MM.1S (cell line): ENCODE data around the gene MED13L.

Source experiments
- DNase-seq: peaks from one replicate; pipeline ENCODE4 v3.0.0-alpha.2; 2015
- H2AFZ ChIP-seq: fragments of 300-600 bp; sonication (generic); 2 replicates; pipeline ENCODE4 v1.6.0; 2016; ENCODE audit warnings: antibody characterized with exemption, low read length
- H3F3A ChIP-seq: fragments of 300-600 bp; sonication (generic); 2 replicates; pipeline ENCODE4 v1.6.1; 2016; ENCODE audit warnings: mild to moderate bottlenecking, antibody characterized with exemption, low read length, moderate library complexity, mixed read lengths; ENCODE audit not compliant: insufficient read depth
- H3K27ac ChIP-seq: fragments of 300-600 bp; sonication (generic); 2 replicates; pipeline ENCODE4 v1.5.1; 2016; ENCODE audit warnings: mild to moderate bottlenecking, low read length
- H3K27me3 ChIP-seq: fragments of 300-600 bp; sonication (generic); replicated peaks from 2 replicates; pipeline ENCODE4 v1.6.0; 2016; ENCODE audit warnings: low read length; ENCODE audit not compliant: insufficient read depth
- H3K36me3 ChIP-seq: fragments of 300-600 bp; sonication (generic); replicated peaks from 2 replicates; pipeline ENCODE4 v1.6.1; 2016; ENCODE audit warnings: mild to moderate bottlenecking, low read length, mixed read lengths; ENCODE audit not compliant: insufficient read depth
- H3K4me1 ChIP-seq: fragments of 300-600 bp; sonication (generic); 2 replicates; pipeline ENCODE4 v1.6.1; 2016; ENCODE audit warnings: low read length, mixed read lengths
- H3K4me2 ChIP-seq: fragments of 300-600 bp; sonication (generic); 2 replicates; pipeline ENCODE4 v1.6.0; 2016; ENCODE audit warnings: low read depth, low read length
- H3K4me3 ChIP-seq: fragments of 300-600 bp; sonication (generic); 2 replicates; pipeline ENCODE4 v1.5.1; 2016; ENCODE audit warnings: low read length, mixed read lengths
- H3K79me2 ChIP-seq: fragments of 300-600 bp; sonication (generic); 2 replicates; pipeline ENCODE4 v1.6.1; 2016; ENCODE audit warnings: mixed run types, low read length, mixed read lengths
- H3K9ac ChIP-seq: fragments of 300-600 bp; sonication (generic); 2 replicates; pipeline ENCODE4 v1.6.1; 2016; ENCODE audit warnings: low read length, mixed read lengths
- H3K9me2 ChIP-seq: fragments of 300-600 bp; sonication (generic); replicated peaks from 2 replicates; pipeline ENCODE4 v1.6.1; 2016; ENCODE audit warnings: mild to moderate bottlenecking, low read length, mixed read lengths; ENCODE audit not compliant: insufficient read depth
- H3K9me3 ChIP-seq: fragments of 300-600 bp; sonication (generic); replicated peaks from 2 replicates; pipeline ENCODE4 v1.6.1; 2016; ENCODE audit warnings: mild to moderate bottlenecking, low read length, mixed read lengths; ENCODE audit not compliant: insufficient read depth
- H4K20me1 ChIP-seq: fragments of 300-600 bp; sonication (generic); 2 replicates; pipeline ENCODE4 v1.6.1; 2016; ENCODE audit warnings: mild to moderate bottlenecking, low read length, moderate library complexity, mixed read lengths; ENCODE audit not compliant: insufficient read depth
- EZH2 ChIP-seq: fragments of 300-600 bp; sonication (generic); optimal IDR thresholded peaks from 2 replicates; pipeline ENCODE3; 2017; ENCODE audit warnings: low read depth, mild to moderate bottlenecking, antibody characterized with exemption, low read length, mixed read lengths
- EZH2phosphoT487 ChIP-seq: fragments of 300-600 bp; sonication (generic); IDR thresholded peaks from 2 replicates; pipeline ENCODE4 v1.6.1; 2018; ENCODE audit warnings: antibody characterized with exemption, low read length
- TF ChIP-seq, protein P1 (sequence below): fragments of 300-600 bp; sonication (generic); IDR thresholded peaks from 2 replicates; pipeline ENCODE4 v1.5.1; 2016; ENCODE audit warnings: antibody characterized with exemption, low read length, mixed read lengths

Gene MED13L

DNA sequence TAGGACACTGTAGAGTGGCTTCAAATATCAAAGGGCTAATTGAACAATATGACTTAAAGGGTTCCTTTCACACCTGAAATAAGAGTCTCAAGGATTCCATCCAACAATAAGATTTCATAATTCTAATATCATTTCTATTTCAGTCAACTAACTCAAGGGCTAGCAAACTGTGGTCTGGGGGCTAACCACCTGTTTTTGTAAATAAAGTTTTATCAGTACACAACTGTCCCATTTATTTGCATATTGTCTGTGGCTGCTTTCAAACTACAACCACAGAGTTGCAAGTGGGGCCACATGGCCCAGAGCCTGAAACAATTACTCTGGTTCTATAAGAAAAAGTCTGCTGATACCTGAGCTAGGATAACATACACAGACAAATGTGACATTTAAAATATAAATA is 29.1 kb downstream of the MED13L start:
- Histone ChIP-seq H3F3A (no peaks in the 10 kb centered on the region), H3K4me2 (no peak overlapping the region), H3K4me3 (no peak overlapping the region), H3K36me3 (no peaks in the 10 kb centered on the region), H3K9me3 (no peaks in the 10 kb centered on the region), H3K27ac (no peak overlapping the region), H2AFZ (no peak overlapping the region), H3K4me1 (peaks cover 10% of the 10 kb centered on the region; the same call in 1 of the 2 replicates), H3K27me3 (no peaks in the 10 kb centered on the region), H3K9me2 (no peaks in the 10 kb centered on the region), H4K20me1 (peaks cover 38% of the 10 kb centered on the region), H3K79me2 (peaks cover 94% of the 10 kb centered on the region), H3K9ac (no peak overlapping the region)
- TF ChIP-seq, protein P1, sequence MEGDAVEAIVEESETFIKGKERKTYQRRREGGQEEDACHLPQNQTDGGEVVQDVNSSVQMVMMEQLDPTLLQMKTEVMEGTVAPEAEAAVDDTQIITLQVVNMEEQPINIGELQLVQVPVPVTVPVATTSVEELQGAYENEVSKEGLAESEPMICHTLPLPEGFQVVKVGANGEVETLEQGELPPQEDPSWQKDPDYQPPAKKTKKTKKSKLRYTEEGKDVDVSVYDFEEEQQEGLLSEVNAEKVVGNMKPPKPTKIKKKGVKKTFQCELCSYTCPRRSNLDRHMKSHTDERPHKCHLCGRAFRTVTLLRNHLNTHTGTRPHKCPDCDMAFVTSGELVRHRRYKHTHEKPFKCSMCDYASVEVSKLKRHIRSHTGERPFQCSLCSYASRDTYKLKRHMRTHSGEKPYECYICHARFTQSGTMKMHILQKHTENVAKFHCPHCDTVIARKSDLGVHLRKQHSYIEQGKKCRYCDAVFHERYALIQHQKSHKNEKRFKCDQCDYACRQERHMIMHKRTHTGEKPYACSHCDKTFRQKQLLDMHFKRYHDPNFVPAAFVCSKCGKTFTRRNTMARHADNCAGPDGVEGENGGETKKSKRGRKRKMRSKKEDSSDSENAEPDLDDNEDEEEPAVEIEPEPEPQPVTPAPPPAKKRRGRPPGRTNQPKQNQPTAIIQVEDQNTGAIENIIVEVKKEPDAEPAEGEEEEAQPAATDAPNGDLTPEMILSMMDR, result no peak
- TF ChIP-seq EZH2 (no peak), EZH2phosphoT487 (no peak)
- no peak for DNase-seq

DNA sequence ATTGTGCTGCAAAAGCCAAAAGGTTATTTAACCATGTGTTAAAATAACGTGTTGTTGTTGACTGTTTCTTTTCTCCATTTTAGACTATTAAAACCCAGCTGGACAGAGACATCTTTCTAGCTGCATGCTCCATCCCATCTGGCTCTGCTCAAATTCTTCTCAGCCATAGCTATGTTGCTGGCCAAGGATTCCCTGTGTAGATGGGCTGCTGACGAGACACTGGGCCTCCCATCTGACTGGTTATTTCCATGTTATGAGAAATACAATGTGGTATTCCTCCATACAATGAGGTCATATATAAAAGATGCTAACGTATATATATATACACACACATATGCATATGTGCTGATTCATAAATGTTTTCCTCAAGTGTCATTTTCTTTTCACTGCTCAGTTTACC is 30.1 kb downstream of the MED13L start:
- Histone ChIP-seq H3K79me2 (peaks cover 94% of the 10 kb centered on the region), H3K4me1 (peaks cover 10% of the 10 kb centered on the region; the same call in 1 of the 2 replicates), H3F3A (no peaks in the 10 kb centered on the region), H4K20me1 (peaks cover 47% of the 10 kb centered on the region), H3K9me2 (no peaks in the 10 kb centered on the region), H3K9me3 (no peaks in the 10 kb centered on the region), H3K9ac (no peak overlapping the region), H3K4me2 (no peak overlapping the region), H3K4me3 (no peak overlapping the region), H3K27me3 (no peaks in the 10 kb centered on the region), H3K27ac (no peak overlapping the region), H3K36me3 (no peaks in the 10 kb centered on the region), H2AFZ (no peak overlapping the region)
- no peak for DNase-seq
- TF ChIP-seq, protein P1, result no peak
- TF ChIP-seq EZH2, result no peak
- TF ChIP-seq EZH2phosphoT487, result no peak

DNA sequence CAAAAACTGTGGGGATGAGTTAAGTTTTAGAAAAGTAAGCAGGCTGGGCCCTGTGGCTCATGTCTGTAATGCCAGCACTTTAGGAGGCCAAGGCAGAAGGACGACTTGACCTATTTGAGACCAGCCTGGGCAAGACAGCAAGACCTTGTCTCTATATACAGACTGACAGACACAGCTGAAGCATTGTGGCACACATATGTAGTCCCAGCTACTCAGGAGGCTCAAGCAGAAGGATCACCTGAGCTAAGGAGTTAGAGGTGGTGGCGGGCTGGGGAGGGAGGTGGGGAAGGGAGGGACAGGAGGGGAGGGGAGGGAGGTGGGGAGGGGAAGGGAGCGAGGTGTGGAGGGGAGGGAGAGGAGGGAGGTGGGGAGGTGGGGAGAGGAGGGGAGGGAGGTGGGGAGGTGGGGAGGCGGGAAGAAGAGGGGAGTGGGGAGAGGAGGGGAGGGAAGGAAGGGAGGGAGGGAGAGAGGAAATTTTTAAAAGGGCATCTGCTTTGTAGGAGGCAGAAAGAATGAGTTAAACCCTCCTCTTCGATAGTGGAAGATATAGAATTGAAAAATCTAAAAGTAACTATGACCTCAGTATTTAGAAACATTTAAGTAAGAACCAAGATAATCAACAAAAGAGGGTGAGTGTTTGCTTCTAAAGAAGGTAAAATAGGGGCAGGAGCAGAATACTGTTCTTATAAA is 30.9 kb downstream of the MED13L start:
- Histone ChIP-seq H3K36me3 (no peaks in the 10 kb centered on the region), H3K4me3 (no peak overlapping the region), H3K27ac (no peak overlapping the region), H3F3A (no peaks in the 10 kb centered on the region), H3K27me3 (no peaks in the 10 kb centered on the region), H3K4me2 (no peak overlapping the region), H3K4me1 (peaks cover 10% of the 10 kb centered on the region; the same call in 1 of the 2 replicates), H3K9me3 (no peaks in the 10 kb centered on the region), H2AFZ (no peak overlapping the region), H3K9me2 (no peaks in the 10 kb centered on the region), H3K9ac (no peak overlapping the region), H4K20me1 (peaks cover 47% of the 10 kb centered on the region), H3K79me2 (peaks cover 94% of the 10 kb centered on the region)
- no peak for DNase-seq
- TF ChIP-seq, protein P1, result no peak
- no peak for TF ChIP-seq EZH2
- TF ChIP-seq EZH2phosphoT487, result no peak
